Smooth muscle cell (in vitro differentiated cells): ENCODE results near the gene CSNK1D. TPM values are rescaled to one million over a fixed set of nuclear protein-coding genes. Genes with fewer than 3 reads are reported as not detected.

Experiments
- DNase-seq: peaks from one replicate; lab custom pipeline; 2025; ENCODE audit not compliant: unreplicated experiment; lab: John Stamatoyannopoulos, UW
- H2AFZ ChIP-seq: fragments of 200-600 bp; sonication (generic); 2 replicates; pipeline ENCODE4 v1.6.0; 2016; ENCODE audit warnings: antibody characterized with exemption, low read depth, mild to moderate bottlenecking
- H3F3A ChIP-seq: fragments of 200-600 bp; sonication (generic); 2 replicates; pipeline ENCODE4 v1.6.0; 2017; ENCODE audit warnings: antibody characterized with exemption, low read depth
- H3K27ac ChIP-seq: fragments of 200-600 bp; sonication (generic); 2 replicates; pipeline ENCODE4 v1.5.1; 2016; ENCODE audit warnings: low read depth, mild to moderate bottlenecking
- H3K27me3 ChIP-seq: fragments of 200-600 bp; sonication (generic); 2 replicates; pipeline ENCODE4 v1.6.1; 2016; ENCODE audit warnings: low read depth, mild to moderate bottlenecking
- H3K36me3 ChIP-seq: fragments of 200-600 bp; sonication (generic); 2 replicates; pipeline ENCODE4 v1.5.1; 2016; ENCODE audit warnings: low read depth
- H3K4me1 ChIP-seq: fragments of 200-600 bp; sonication (generic); 2 replicates; pipeline ENCODE4 v1.5.1; 2016; ENCODE audit warnings: low read depth
- H3K4me2 ChIP-seq: fragments of 200-600 bp; sonication (generic); 2 replicates; pipeline ENCODE4 v1.6.0; 2016; ENCODE audit warnings: mild to moderate bottlenecking
- H3K4me3 ChIP-seq: fragments of 200-600 bp; sonication (generic); 2 replicates; pipeline ENCODE4 v1.5.1; 2016; ENCODE audit warnings: mild to moderate bottlenecking
- H3K79me2 ChIP-seq: fragments of 200-600 bp; sonication (generic); 2 replicates; pipeline ENCODE4 v1.6.0; 2016; ENCODE audit warnings: low read depth, mild to moderate bottlenecking
- H3K9ac ChIP-seq: fragments of 200-600 bp; sonication (generic); 2 replicates; pipeline ENCODE4 v1.6.0; 2016; ENCODE audit warnings: low read depth
- H3K9me3 ChIP-seq: fragments of 200-600 bp; sonication (generic); replicated peaks from 2 replicates; pipeline ENCODE4 v1.5.1; 2016; ENCODE audit warnings: low read depth
- H4K20me1 ChIP-seq: fragments of 200-600 bp; sonication (generic); 2 replicates; pipeline ENCODE4 v1.6.0; 2016; ENCODE audit warnings: low read depth
- CTCF ChIP-seq: fragments of 200-600 bp; sonication (generic); IDR thresholded peaks from 2 replicates; pipeline ENCODE4 v1.5.1; 2017; ENCODE audit warnings: borderline replicate concordance, mild to moderate bottlenecking, antibody characterized with exemption; ENCODE audit not compliant: insufficient read depth, poor library complexity, severe bottlenecking
- WGBS: methylation state at CpG from one replicate; pipeline ENCODE4 v1.1.7; 2016; ENCODE audit warnings: low lambda C conversion rate; 5-methylcytosine and 5-hydroxymethylcytosine counted together
- polyA plus RNA-seq: library from polyadenylated mRNA; unstranded; fragments of >200 nt; fragmentation: Nextera tagmentation; extraction: Ambion mirVana; gene quantifications from 2 replicates; pipeline ENCODE4 v1.2.1, GENCODE V29; 2016
- total RNA-seq: library from RNA; depleted of rRNA; stranded (reverse); fragments of >200 nt; gene quantifications from 2 replicates; pipeline ENCODE4 v1.2.3, GENCODE V29; 2014

Gene CSNK1D
- total and polyA plus RNA-seq, 2 experiments from 2014 or later: 51.6 to 135 TPM

GRCh38 chr17:82219083-82219482, 54.4 kb downstream of the CSNK1D start:
- DNase-seq: no peak
- H3K27me3 ChIP-seq: no peaks in the 10 kb centered on the region
- H3K36me3 ChIP-seq: no peaks in the 10 kb centered on the region
- no peak overlapping the region for H3K4me3 ChIP-seq
- 100% methylated on average over 5 of the region's 7 CpGs for WGBS
- no peak overlapping the region for H3K27ac ChIP-seq
- no peaks in the 10 kb centered on the region for H4K20me1 ChIP-seq
- H3K4me1 ChIP-seq: peaks cover 13% of the 10 kb centered on the region
- TF ChIP-seq CTCF: no peak
- peaks cover 11% of the 10 kb centered on the region for H3K79me2 ChIP-seq
- H2AFZ ChIP-seq: no peak overlapping the region
- peaks cover 8% of the 10 kb centered on the region for H3F3A ChIP-seq
- peak overlapping the region; percentile 22 for H3K4me2 ChIP-seq
- no peaks in the 10 kb centered on the region for H3K9me3 ChIP-seq
- no peak overlapping the region for H3K9ac ChIP-seq

DNA sequence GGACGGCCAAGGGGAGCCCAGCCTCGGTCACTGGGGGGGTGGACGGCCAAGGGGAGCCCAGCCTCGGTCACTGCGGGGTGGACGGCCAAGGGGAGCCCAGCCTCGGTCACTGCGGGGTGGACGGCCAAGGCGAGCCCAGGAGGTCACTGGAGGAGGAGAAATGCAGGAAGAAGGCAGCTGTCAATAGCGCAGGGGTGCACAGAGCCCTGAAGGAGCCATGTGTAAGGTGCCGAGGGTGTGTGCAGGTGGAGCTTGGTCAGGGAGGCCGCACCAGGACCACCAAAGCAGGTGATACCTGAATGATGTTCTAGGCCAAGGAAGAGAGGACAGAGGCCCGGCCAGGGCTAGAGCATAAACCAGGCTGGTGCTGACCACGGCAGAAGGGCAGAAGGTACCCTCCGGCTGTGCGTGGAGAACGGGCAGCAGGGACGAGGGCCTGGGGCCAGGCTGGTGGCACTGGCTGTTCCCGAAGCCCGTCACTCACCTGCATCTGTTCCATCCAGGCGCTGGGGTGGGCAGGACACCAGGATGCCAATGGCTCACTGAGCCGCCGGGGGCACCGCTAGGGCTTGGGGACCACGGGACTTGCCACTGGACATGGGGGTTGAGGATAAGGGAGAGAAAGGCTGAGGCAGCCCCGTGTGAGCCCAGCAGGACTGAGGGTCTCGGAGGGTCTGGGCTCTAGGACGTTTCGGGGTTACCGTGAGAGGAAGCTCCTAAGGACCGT, 55.0 kb downstream of the CSNK1D start:
- Histone ChIP-seq H3K9ac (no peak overlapping the region), H3K4me3 (no peak overlapping the region), H3F3A (peaks cover 8% of the 10 kb centered on the region), H4K20me1 (no peaks in the 10 kb centered on the region), H3K79me2 (peaks cover 11% of the 10 kb centered on the region), H3K36me3 (no peaks in the 10 kb centered on the region), H3K27me3 (no peaks in the 10 kb centered on the region), H3K4me2 (peak overlapping the region; percentile 22), H3K27ac (peak overlapping the region; percentile 97), H3K4me1 (peaks cover 13% of the 10 kb centered on the region), H3K9me3 (no peaks in the 10 kb centered on the region), H2AFZ (no peak overlapping the region)
- no peak for TF ChIP-seq CTCF
- no peak for DNase-seq
- WGBS: 95% methylated on average over 25 of the region's 32 CpGs

DNA sequence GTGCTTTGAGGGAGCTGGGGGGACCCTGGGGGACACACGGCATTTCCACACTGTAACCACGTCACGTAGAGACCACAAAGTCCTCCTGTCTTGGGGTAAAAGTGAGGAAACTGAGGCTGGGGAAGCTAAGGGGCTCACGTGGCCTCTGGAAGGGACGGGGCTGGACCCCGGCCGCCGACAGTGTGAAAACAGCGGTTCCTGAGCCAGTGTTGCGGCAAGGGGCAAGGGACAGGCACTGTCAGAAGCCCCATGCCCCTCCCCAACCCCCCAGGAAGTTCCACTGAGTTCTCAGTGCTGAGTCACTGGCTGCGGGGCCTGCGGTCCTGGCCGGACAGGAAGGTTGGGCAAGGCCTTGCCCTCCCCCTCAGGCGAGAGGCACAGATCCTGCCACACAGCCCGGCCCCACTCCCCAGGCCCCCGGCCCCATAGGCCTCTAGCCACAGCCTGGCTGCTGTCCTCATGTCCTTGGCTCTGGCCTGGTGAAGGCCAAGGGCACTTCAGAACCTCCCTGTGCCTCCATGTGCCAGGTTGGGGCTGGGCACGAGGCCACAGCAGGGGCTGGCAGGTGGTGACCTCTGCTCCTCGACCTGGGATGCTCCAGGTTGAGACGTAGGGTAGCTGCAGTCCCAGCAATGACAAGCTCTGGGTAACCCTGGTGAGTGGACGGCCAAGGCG, 55.8 kb downstream of the CSNK1D start:
- Histone ChIP-seq H3K4me1 (peaks cover 13% of the 10 kb centered on the region), H3K79me2 (peaks cover 11% of the 10 kb centered on the region), H3F3A (peaks cover 8% of the 10 kb centered on the region), H3K36me3 (no peaks in the 10 kb centered on the region), H2AFZ (no peak overlapping the region), H3K4me3 (no peak overlapping the region), H3K9me3 (no peaks in the 10 kb centered on the region), H3K4me2 (peak overlapping the region; percentile 83), H3K27me3 (no peaks in the 10 kb centered on the region), H4K20me1 (no peaks in the 10 kb centered on the region), H3K27ac (peak overlapping the region; percentile 97), H3K9ac (peak overlapping the region; percentile 83)
- peak; percentile 29 for DNase-seq
- no peak for TF ChIP-seq CTCF
- 24% methylated on average over 18 of the region's 21 CpGs for WGBS
